ENCODE measurements around the gene EPHA6.
A peak's percentile ranks its signal among the peaks of the same experiment; 100 is the strongest.

EPHA6 gene

GRCh38 chr3:96813820-96814650 lies at the start of gene EPHA6:
Gene EPHA6, plus strand, starts transcription at chr3:96814594.
- no peak for DNase-seq

- DNase-seq = no peak
Measured at GRCh38 chr3:96776818-96777217, 37.6 kb upstream of the EPHA6 start.

DNA sequence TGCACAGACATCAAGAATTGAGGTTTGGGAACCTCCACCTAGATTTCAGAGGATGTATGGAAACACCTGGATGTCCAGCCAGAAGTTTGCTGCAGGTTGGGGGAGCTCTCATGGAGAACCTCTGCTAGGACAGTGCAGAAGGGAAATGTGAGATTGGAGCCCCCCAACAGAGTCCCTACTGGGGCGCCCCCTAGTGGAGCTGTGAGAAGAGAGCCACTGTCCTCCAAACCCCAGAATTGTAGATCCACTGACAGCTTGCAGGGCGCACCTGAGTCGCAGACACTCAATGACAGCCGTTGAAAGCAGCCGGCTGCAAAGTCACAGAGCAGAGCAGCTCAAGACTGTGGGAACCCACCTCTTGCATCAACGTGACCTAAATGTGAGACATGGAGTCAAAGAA lies 34.6 kb upstream of the EPHA6 start:
- no peak for DNase-seq

GRCh38 chr3:96796101-96796500 lies 18.3 kb upstream of the EPHA6 start:
- DNase-seq = no peak

DNA sequence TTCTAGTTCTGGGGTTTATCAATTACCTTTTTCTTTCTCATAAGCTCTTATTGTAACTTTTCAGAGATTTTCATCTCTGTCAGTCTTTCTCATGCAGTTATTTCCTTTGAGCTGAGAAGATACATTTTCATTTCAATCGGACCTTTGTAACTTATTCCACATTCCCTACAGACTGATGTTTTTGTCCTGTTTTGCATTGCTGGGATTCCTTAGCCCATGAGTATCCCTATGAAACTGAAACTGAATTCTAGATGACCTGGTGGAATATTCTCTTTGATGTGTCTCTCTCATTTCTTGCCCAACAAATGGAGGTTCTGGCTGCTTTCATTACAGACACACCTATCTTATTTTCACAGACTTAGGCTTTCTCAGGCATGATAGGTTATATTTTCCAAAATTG lies 10.5 kb upstream of the EPHA6 start:
- DNase-seq = no peak

DNA sequence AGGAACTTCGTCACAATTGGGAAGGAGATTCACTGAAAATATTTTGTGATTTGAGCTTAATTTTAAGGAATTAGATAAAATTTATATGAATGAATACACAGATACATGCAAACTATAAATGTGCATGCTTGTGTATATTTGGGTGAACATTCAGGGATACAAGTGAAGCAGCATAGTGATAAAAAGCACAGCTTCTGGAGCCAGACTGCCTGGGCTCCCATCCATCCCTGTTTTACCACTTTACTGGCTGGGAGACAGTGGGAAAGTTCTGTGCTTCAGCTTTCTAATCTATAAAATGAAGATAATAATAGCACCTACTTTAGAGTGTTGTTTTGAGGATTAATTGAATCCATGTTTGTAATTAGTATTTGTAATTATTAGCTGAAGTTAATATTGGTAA lies 8.1 kb upstream of the EPHA6 start:
- no peak for DNase-seq

DNA sequence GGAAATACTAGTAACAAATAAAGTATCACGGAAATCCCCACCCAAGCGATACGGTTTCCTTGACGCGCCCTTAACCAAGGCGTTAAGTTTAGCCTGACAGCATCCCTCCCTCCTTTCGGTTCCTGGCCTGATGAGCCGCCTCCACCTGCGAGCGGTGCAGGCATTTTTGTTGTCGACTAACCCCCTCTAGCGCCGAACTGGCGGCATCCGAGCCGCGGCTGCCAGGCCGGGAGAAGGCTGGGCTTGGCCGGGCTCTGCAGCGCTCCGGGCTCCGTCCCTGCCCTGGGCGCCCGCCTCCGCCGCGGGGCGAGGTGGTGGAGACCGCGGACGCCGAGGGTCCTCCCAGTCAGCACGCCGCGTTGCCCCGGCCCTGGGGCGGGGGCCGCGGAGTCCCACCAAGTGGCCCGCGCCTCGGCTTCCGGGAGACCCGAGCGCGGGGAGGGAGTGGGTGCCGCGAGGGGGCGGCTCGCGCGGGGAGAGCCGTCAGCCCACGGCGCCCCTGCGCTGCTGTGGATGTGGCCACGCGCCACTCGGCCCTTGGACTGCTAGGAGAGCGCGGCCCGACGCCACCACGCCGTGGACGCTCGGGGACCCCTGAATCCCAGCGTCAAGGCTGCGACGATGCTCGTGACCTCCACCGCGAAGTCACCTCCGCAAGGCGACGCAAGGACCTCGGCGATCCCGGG lies 1.1 kb upstream of the EPHA6 start:
- DNase-seq = peak; percentile 24

- DNase-seq = no peak
Measured at GRCh38 chr3:96814651-96815567, 515 bp downstream of the EPHA6 start.

DNA sequence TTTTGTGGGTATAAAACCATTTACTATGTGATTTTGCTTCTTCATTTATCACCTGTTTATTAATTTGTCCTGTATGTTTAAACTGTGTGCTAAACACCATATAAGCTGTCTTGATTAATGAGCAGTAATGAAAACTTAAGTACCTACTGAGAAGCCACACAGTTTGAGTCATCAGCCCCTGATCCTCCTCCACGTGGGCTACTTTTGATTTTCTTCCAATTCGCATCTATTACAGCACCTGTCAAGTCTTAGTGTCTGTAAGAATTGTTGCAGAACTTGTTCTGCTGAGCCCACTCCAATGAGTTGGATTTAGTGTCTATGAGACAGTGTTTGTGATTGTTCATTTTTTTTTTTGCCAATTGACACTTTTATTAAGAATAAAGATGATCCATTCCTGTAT lies 16.8 kb downstream of the EPHA6 start:
- DNase-seq = no peak

DNA sequence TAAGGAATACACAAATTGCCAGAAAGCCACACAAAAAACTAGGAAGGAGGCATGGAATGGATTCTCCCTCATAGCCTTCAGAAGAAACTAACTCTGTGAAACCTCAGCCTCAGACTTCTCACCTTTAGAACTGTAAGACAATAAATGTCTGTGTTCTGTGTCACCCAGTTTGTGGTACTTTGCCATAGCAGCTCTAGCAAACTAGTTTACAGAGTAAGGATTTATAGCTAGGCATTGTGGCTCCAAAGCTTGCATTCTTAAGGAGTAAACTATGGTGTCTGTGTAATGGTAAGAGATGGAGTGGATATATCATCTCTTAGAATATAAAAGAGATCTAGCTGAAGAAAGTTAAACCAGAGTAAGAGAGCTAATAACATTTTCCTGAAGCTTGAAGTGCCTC lies 18.9 kb downstream of the EPHA6 start:
- DNase-seq = no peak

GRCh38 chr3:96836153-96836915 lies 21.9 kb downstream of the EPHA6 start:
- no peak for DNase-seq

GRCh38 chr3:96843505-96844203 lies 29.3 kb downstream of the EPHA6 start:
- DNase-seq = no peak

- DNase-seq = no peak
Measured at GRCh38 chr3:96844204-96844514, 29.8 kb downstream of the EPHA6 start.

DNA sequence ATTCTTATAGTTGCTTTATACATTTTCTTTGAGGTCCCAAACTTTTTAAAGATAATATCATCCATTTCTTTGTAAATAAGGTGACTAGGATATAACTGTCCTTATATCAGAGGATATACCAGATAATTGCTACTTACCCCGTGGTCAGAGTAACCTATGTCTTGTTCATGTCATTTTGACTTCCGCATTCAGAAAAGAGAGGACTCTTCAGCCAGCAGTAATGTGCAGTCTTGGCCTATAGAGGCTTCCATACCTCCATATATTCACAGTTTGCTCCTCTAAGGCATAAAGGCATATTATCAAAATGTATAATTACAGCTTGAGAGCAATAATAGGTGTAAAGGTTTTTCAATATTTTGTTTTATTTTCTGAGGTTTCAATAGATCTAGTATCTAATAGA lies 38.5 kb downstream of the EPHA6 start:
- no peak for DNase-seq

DNA sequence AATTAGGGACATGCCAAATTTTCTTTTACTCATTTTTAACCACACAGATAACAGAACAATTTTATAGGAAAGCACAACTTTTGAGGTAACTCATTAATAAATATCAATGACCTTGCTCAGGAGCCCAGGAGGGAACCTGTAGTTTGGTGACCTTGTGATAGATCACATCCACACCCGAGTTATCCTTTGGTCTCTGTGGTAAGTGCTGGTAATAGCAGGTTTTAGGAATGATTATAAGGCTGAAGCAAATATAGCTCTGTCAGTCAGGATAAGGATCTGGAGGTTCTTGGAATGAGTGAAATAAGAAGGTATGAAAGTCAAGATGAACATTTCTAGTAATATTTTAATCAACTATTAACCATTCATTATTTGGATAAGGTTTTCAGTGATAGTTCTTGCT lies 46.5 kb downstream of the EPHA6 start:
- DNase-seq = no peak

DNA sequence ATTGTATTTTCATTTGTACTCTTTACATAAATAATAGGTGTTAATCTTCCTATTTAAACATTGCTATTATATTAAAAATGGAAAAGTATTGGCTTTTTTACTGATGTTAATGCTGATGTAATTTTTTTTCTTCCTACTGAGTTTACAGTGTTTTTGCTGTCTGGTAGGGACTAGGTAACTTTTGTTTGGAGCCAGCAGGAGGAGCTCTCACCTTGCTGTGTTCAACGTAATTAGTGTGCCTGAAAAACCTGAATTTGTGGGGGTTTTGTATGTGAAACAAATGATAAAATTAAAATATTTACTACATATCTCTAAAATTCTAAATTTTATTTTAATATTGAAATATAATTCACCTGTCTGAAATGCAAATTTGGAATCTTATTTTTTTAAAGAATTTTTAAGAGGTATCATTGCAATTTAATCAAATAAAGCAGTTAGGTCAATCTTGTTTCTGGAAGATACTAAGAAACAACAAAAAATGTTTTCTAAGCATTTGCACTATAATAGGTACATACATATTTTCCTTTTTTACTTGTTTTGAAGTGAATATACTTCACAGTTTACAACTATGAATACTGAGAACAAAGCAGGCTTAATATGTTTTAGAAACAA lies 48.8 kb downstream of the EPHA6 start:
- DNase-seq = no peak

GRCh38 chr3:96865605-96866004 lies 51.2 kb downstream of the EPHA6 start:
- DNase-seq = no peak

DNA sequence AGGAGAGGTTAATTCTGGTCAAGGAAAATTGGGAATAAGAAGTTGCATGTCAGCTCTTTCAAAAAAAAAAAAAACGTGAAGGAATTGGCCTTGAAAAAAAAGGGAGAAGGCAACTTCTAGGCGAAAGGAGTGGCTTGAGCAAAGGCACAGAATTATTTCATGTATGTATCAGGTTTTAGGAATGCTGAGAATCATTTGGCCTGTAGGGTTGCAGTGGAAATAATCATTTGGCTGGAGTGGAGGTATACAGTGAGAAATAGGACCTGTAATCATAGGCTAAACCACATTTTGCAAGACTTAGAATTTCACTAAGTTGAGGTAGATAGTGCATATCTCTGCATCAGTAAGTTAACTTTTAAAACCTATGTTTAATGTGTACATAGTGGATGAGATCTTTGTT lies 54.9 kb downstream of the EPHA6 start:
- no peak for DNase-seq

GRCh38 chr3:96877510-96877909 lies 63.1 kb downstream of the EPHA6 start:
- no peak for DNase-seq

DNA sequence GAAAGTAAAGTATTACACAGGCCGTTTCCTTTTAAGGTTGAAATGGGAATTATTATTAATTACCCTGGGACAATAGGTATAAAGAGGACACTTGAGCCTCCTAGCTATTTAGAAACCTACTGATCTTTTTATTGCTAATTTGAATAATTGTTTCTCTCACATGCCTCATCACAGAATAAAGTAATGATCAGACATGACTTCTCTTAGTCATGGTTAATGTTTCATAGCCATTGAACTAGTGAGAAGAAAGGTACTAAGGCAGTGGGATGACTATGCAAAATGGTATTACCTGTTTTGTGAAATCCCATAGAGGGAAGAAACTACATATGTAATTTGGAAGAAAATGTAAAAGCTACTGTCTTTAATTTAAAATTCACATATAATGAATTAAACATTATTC lies 85.6 kb downstream of the EPHA6 start:
- DNase-seq = no peak

- no peak for DNase-seq
Measured at GRCh38 chr3:96900566-96900965, 86.2 kb downstream of the EPHA6 start.

- DNase-seq = no peak
Measured at GRCh38 chr3:96915445-96915844, 101.1 kb downstream of the EPHA6 start.
